Subcutaneous abdominal adipose tissue (tissue), 5 donors: ENCODE data around the gene STRADB.

ENCODE experiments used
- H3K27ac ChIP-seq: one replicate; pipeline ENCODE4 v1.7.0; 2013; ENCODE audit warnings: low read depth, mild to moderate bottlenecking, inconsistent platforms, low read length, moderate library complexity
- H3K27me3 ChIP-seq, 5 donors: one replicate each; pipeline ENCODE4 v1.7.0; 2013; ENCODE audit warnings: low read length in 5 of 5, inconsistent platforms in 1 of 5; ENCODE audit not compliant: control insufficient read depth in 5 of 5, insufficient read depth in 4 of 5
- H3K36me3 ChIP-seq, 5 donors: one replicate each; pipeline ENCODE4 v1.7.0; 2013; ENCODE audit warnings: low read length in 5 of 5; ENCODE audit not compliant: control insufficient read depth in 5 of 5, insufficient read depth in 5 of 5
- H3K4me1 ChIP-seq, 5 donors: one replicate each; pipeline ENCODE4 v1.7.0; 2013; ENCODE audit warnings: low read length in 5 of 5, mild to moderate bottlenecking in 3 of 5, moderate library complexity in 1 of 5; ENCODE audit not compliant: control insufficient read depth in 5 of 5, insufficient read depth in 5 of 5
- H3K4me3 ChIP-seq, 5 donors: one replicate each; pipeline ENCODE4 v1.7.0; 2013; ENCODE audit warnings: low read length in 5 of 5, low read depth in 1 of 5
- H3K9ac ChIP-seq, 5 donors: one replicate each; pipeline ENCODE4 v1.7.0; 2013; ENCODE audit warnings: low read length in 5 of 5, mild to moderate bottlenecking in 4 of 5, moderate library complexity in 3 of 5
- H3K9me3 ChIP-seq, 5 donors: one replicate each; pipeline ENCODE4 v1.7.0; 2013; ENCODE audit warnings: low read length in 5 of 5; ENCODE audit not compliant: control insufficient read depth in 5 of 5
- donor health status: healthy.
- donor health status: healthy.
- donor health status: healthy.
- donor health status: healthy.
- donor health status: healthy.

STRADB gene

DNA sequence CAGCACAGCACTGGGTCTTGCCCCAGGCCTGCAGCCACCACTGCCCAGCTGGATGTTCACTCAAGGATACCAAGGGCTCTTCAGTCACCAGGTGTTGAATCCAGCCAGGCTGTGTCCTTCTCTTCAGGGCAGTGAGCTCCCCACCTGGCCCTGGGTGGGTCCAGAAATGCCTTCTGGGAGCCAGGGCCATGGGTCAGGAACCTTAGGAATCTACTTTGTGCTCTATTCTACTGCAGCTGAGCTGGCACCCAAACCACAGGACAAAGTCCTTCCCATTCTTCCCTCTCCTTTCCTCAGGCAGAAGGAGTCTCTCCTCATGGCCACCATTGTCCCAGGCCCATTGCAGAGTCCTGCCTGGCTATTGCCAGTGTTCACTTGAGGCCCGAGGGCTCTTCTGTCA is 13.0 kb downstream of the STRADB start:
- H3K36me3 ChIP-seq, result peaks cover 34 to 51% (median 42%) of the 10 kb centered on the region in 5 donors
- no peak overlapping the region for H3K4me3 ChIP-seq
- H3K4me1 ChIP-seq, result peaks cover 0 to 15% (median 12%) of the 10 kb centered on the region in 5 donors
- H3K9me3 ChIP-seq, result no peaks in the 10 kb centered on the region
- H3K9ac ChIP-seq, result no peak overlapping the region
- H3K27me3 ChIP-seq, result no peaks in the 10 kb centered on the region
- H3K27ac ChIP-seq, result no peak overlapping the region

DNA sequence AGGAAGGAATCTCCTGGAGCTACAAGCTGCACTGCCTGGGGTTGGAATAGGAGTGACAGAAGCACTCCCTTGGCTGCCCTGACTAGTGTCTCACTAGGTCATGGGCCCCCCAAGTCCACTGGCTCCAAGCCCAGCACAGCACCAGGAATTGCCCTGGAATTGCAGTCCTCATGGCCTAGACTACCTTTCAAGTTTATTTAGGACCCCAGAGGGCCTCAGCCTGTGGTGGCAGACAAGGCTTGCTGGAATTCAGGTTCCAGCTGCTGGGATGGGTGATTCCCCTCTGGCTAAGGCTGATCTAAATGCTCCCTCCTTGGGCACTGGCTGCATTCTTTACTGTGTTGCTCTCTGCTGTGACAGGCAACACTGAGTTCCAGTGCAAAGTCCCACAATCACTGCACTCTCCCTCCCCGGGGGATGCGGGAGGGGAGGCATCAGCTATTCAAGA is 14.0 kb downstream of the STRADB start:
- H3K27ac ChIP-seq, result no peak overlapping the region
- H3K27me3 ChIP-seq, result no peaks in the 10 kb centered on the region
- H3K4me3 ChIP-seq, result peak overlapping the region in 1 of 5 donors; percentile 7
- H3K9ac ChIP-seq, result no peak overlapping the region
- no peaks in the 10 kb centered on the region for H3K9me3 ChIP-seq
- H3K36me3 ChIP-seq, result peaks cover 33 to 52% (median 44%) of the 10 kb centered on the region in 5 donors
- peaks cover 0 to 15% (median 12%) of the 10 kb centered on the region in 5 donors for H3K4me1 ChIP-seq

DNA sequence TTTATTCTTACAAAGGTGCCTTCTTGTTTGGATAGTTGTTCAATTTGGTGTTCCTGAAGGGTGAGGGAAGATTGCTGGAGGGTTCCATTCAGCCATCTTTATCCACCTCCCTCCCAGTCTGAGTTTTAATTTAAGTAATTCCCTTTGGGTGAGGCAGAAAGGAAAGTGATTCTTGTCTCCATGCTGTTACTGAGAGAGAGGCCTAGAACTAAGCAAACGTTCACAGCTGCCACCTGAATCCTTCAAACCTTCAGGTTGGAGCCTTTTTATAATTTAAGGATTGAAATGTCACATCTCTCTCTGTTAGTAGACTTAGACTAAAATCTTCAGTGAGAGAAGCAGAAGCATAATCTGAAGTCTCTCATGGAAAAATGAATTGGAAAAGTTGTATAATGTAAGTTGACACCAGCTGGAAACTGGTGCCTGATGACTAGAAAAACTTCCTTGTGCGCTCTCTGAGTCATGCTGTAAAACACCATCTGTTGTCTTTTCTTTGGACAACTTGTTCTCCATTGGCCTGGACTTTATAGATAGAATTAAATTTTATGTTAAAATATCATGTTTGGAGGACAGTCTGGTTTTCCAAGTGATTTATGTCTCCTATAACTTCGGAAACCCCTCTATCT is 14.6 kb downstream of the STRADB start:
- H3K36me3 ChIP-seq, result peaks cover 39 to 53% (median 45%) of the 10 kb centered on the region in 5 donors
- no peak overlapping the region for H3K9ac ChIP-seq
- H3K9me3 ChIP-seq, result no peaks in the 10 kb centered on the region
- no peak overlapping the region for H3K27ac ChIP-seq
- H3K4me1 ChIP-seq, result peaks cover 0 to 15% (median 12%) of the 10 kb centered on the region in 5 donors
- H3K4me3 ChIP-seq, result no peak overlapping the region
- H3K27me3 ChIP-seq, result no peaks in the 10 kb centered on the region

DNA sequence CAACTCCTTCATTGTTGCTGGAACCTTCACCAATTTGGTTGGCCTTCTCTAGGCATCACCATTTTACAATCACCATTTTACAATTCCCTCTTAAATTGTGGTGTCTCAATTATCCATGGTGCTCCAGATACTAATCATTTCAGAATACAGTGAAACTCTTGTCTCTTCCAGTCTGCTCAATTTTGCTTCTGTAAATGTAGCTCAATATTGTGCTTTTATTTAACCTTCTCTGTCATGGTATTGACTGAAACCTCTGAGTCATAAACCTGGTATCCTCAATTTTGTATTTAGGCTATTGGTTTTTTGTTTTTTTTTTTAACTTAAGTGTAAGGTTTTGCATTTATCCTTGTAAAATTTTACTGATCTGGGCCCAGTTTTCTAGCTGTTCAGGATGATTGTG is 16.1 kb downstream of the STRADB start:
- Histone ChIP-seq H3K27ac (no peak overlapping the region), H3K4me3 (no peak overlapping the region), H3K4me1 (peaks cover 0 to 15% (median 12%) of the 10 kb centered on the region in 5 donors), H3K36me3 (peaks cover 41 to 60% (median 53%) of the 10 kb centered on the region in 5 donors), H3K27me3 (no peaks in the 10 kb centered on the region), H3K9ac (no peak overlapping the region), H3K9me3 (no peaks in the 10 kb centered on the region)

DNA sequence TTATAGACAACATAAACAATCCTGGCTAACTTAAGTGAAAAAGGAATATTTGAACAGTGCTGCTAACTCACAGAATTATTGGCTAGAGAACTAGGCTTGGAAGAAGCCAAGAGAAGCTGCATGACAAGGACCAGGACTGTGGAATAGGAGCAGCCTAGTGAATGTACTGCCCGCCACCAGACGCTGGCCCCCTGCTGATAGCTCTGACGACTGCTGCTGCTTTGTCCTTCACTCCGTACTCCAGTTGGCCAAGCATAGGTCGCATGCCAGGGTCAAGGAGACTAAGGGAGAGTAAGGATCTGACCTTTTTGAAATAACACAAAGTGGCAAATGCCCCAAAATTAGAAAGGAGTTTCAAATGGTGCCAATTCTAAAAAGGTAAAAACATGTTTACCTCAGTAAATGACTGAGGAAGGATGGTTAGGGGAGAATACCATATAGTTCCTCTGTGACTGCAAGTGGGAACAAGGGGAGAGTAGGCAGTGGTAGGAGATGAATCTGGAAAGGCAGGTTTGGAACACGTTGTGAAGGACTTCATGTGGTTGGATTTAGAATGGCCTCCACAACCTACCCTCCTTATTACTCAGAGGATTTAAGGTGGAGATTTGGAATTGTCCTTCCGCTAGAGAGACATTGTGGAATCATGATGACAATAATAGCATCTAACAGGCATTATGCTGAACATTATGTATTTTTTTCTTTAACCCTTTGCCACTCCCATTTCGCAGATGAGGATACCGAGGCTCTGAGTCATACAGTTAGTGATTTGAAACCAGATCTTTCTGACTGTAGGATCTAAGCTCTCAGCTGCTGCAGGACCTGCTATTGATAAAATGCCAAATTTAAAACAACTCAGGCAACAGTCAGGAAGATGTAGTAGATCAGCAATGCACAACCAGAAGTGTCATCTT is 19.5 kb downstream of the STRADB start:
- H3K36me3 ChIP-seq, result peaks cover 54 to 63% (median 60%) of the 10 kb centered on the region in 5 donors
- H3K27ac ChIP-seq, result no peak overlapping the region
- H3K27me3 ChIP-seq, result no peaks in the 10 kb centered on the region
- peaks cover 0 to 2% (median 0%) of the 10 kb centered on the region in 5 donors for H3K4me1 ChIP-seq
- no peak overlapping the region for H3K9ac ChIP-seq
- no peak overlapping the region for H3K4me3 ChIP-seq
- no peaks in the 10 kb centered on the region for H3K9me3 ChIP-seq

- no peaks in the 10 kb centered on the region for H3K4me1 ChIP-seq
- H3K9ac ChIP-seq, result no peak overlapping the region
- no peak overlapping the region for H3K27ac ChIP-seq
- no peaks in the 10 kb centered on the region for H3K27me3 ChIP-seq
- peaks cover 54 to 63% (median 60%) of the 10 kb centered on the region in 5 donors for H3K36me3 ChIP-seq
- H3K9me3 ChIP-seq, result no peaks in the 10 kb centered on the region
- no peak overlapping the region for H3K4me3 ChIP-seq
Measured at GRCh38 chr2:201471732-201472393, 20.3 kb downstream of the STRADB start.

DNA sequence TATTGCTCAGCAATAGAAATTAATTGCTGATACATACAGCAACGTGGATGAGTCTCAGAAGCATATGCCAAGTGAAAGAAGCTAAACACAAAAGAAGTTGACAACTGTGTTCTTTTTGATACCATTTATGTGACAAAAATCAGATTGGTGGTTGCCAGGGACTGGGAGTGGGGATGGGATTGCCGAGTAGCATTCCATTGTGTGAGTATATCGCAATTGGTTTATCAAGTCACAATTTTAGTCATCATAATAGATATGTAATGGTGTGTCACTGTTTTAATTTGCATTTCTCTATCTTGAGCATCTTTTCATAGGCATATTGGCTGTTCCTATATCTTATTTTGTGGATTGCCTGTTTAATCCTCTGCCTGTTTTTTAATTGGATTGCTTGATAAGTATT is 20.9 kb downstream of the STRADB start:
- H3K4me1 ChIP-seq, result no peaks in the 10 kb centered on the region

GRCh38 chr2:201482543-201482942 is 31.0 kb downstream of the STRADB start:
- no peaks in the 10 kb centered on the region for H3K9me3 ChIP-seq
- no peak overlapping the region for H3K27ac ChIP-seq
- H3K36me3 ChIP-seq, result peaks cover 10 to 26% (median 20%) of the 10 kb centered on the region in 5 donors

More for the DNA sequence above, 20.9 kb downstream of the STRADB start:
- H3K9me3 ChIP-seq, result no peaks in the 10 kb centered on the region
- H3K36me3 ChIP-seq, result peaks cover 52 to 60% (median 58%) of the 10 kb centered on the region in 5 donors
- no peak overlapping the region for H3K9ac ChIP-seq
- H3K27ac ChIP-seq, result no peak overlapping the region
- H3K27me3 ChIP-seq, result no peaks in the 10 kb centered on the region
- no peak overlapping the region for H3K4me3 ChIP-seq

DNA sequence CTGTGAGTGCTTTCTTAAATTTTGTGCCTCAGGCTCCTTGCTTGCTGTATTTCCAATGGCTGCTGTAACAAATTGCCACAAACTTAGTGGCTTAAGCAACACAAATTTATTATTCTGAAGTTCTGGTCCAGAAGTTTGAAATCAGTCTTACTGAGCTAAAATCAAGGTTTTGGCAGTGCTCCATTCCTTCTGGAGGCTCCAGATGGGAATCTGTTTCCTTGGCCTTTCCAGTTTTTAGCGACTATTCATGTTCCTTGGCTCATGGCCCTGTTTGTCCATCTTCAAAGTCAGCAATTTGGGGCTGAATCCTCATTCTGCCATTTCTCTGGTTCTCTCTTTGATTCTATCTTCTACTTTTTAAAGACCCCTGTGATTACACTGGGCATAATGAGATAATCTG is 31.8 kb downstream of the STRADB start:
- no peak overlapping the region for H3K9ac ChIP-seq
- H3K4me3 ChIP-seq, result no peak overlapping the region
- no peak overlapping the region for H3K27ac ChIP-seq
- peaks cover 0 to 12% (median 3%) of the 10 kb centered on the region in 5 donors for H3K4me1 ChIP-seq
- H3K9me3 ChIP-seq, result no peaks in the 10 kb centered on the region
- peaks cover 4 to 19% (median 14%) of the 10 kb centered on the region in 5 donors for H3K36me3 ChIP-seq
- no peaks in the 10 kb centered on the region for H3K27me3 ChIP-seq

More at GRCh38 chr2:201482543-201482942, 31.0 kb downstream of the STRADB start:
- Histone ChIP-seq H3K27me3 (no peaks in the 10 kb centered on the region), H3K9ac (no peak overlapping the region), H3K4me3 (no peak overlapping the region), H3K4me1 (peaks cover 0 to 12% (median 3%) of the 10 kb centered on the region in 5 donors)
